ENCODE results near the gene KCNN2.

KCNN2 gene

GRCh38 chr5:114361724-114362196 lies at the start of gene KCNN2:
TSS of gene KCNN2 (plus strand) at chr5:114362070. CDS start at chr5:114362140, 70 bp downstream.
- peak; percentile 81 for DNase-seq

- no peak for DNase-seq
These were observed 49.2 kb upstream of the KCNN2 start for GRCh38 chr5:114312658-114313057.

GRCh38 chr5:114314061-114314460 lies 47.8 kb upstream of the KCNN2 start:
- DNase-seq, result no peak

- no peak for DNase-seq
These were observed 45.7 kb upstream of the KCNN2 start for GRCh38 chr5:114316167-114316566.

- DNase-seq, result peak; percentile 44
These were observed 44.1 kb upstream of the KCNN2 start for GRCh38 chr5:114317751-114318150.

GRCh38 chr5:114319236-114319635 lies 42.6 kb upstream of the KCNN2 start:
- no peak for DNase-seq

- peak; percentile 28 for DNase-seq
These were observed 42.0 kb upstream of the KCNN2 start for GRCh38 chr5:114319821-114320220.

- no peak for DNase-seq
These were observed 37.6 kb upstream of the KCNN2 start for GRCh38 chr5:114324282-114324681.

- DNase-seq, result peak; percentile 16
These were observed 36.3 kb upstream of the KCNN2 start for GRCh38 chr5:114325541-114325940.

- DNase-seq, result no peak
These were observed 34.4 kb upstream of the KCNN2 start for GRCh38 chr5:114327474-114327873.

GRCh38 chr5:114327987-114328386 lies 33.9 kb upstream of the KCNN2 start:
- no peak for DNase-seq

GRCh38 chr5:114330916-114331531 lies 30.8 kb upstream of the KCNN2 start:
- DNase-seq, result no peak

- no peak for DNase-seq
These were observed 29.4 kb upstream of the KCNN2 start for GRCh38 chr5:114332493-114332892.

GRCh38 chr5:114332925-114333324 lies 28.9 kb upstream of the KCNN2 start:
- no peak for DNase-seq

GRCh38 chr5:114335391-114335790 lies 26.5 kb upstream of the KCNN2 start:
- no peak for DNase-seq

GRCh38 chr5:114339108-114339507 lies 22.8 kb upstream of the KCNN2 start:
- DNase-seq, result no peak

- DNase-seq, result no peak
These were observed 15.7 kb upstream of the KCNN2 start for GRCh38 chr5:114346181-114346580.

GRCh38 chr5:114355086-114355830 lies 6.6 kb upstream of the KCNN2 start:
- no peak for DNase-seq

GRCh38 chr5:114358329-114358728 lies 3.5 kb upstream of the KCNN2 start:
- DNase-seq, result no peak

GRCh38 chr5:114360357-114360756 lies 1.5 kb upstream of the KCNN2 start:
- no peak for DNase-seq

GRCh38 chr5:114360816-114361723 lies 800 bp upstream of the KCNN2 start:
- peak; percentile 28 for DNase-seq

GRCh38 chr5:114362197-114362976 lies 517 bp downstream of the KCNN2 start:
- DNase-seq, result no peak
